HepG2 (cell line): ENCODE results near the gene ANG. TPM values are rescaled to one million over a fixed set of nuclear protein-coding genes. Genes with fewer than 3 reads are reported as not detected.

Experiments used
- ATF1 ChIP-seq: IDR thresholded peaks from 2 replicates; pipeline ENCODE4 v1.6.1; 2016; ENCODE audit warnings: mild to moderate bottlenecking, control low read depth
- ATF7-NPFF ChIP-seq: sonication (generic); formaldehyde crosslinking; IDR thresholded peaks from 2 replicates; pipeline ENCODE4 v1.8.1; 2023; ENCODE audit warnings: mild to moderate bottlenecking, low read depth, missing genetic modification reagents, moderate library complexity
- DNMT1 ChIP-seq: sonication (generic); formaldehyde crosslinking; IDR thresholded peaks from 2 replicates; pipeline ENCODE4 v1.5.1; 2020; ENCODE audit warnings: mild to moderate bottlenecking, missing genetic modification reagents
- MAZ ChIP-seq, 2 experiments: sonication (generic) in 1 of 2; formaldehyde crosslinking in 1 of 2; IDR thresholded peaks; 2 replicates each; pipeline versions ENCODE4 v1.5.0 to v1.6.1; 2012 to 2020; ENCODE audit warnings: low read depth in 2 of 2, mild to moderate bottlenecking in 2 of 2, borderline replicate concordance in 1 of 2, improper control_type of control experiment in 1 of 2, low read length in 1 of 2, missing genetic modification reagents in 1 of 2, moderate library complexity in 1 of 2
- NCOR1 ChIP-seq: fragments of 200-600 bp; sonication (generic); IDR thresholded peaks from 2 replicates; pipeline ENCODE4 v1.7.0; 2017; ENCODE audit warnings: antibody characterized with exemption, low read length, borderline replicate concordance
- RFX1 ChIP-seq: fragments of 450-650 bp; IDR thresholded peaks from 2 replicates; pipeline ENCODE4 v1.6.1; 2017
- SYNCRIP ChIP-seq: fragments of 200-400 bp; formaldehyde crosslinking; IDR thresholded peaks from 2 replicates; pipeline ENCODE4 v1.6.1; 2018; ENCODE audit warnings: mild to moderate bottlenecking, low read depth, low read length; ENCODE audit not compliant: insufficient read depth
- TBP ChIP-seq: sonication (generic); formaldehyde crosslinking; IDR thresholded peaks from 2 replicates; pipeline ENCODE4 v1.5.0; 2020; ENCODE audit warnings: missing genetic modification reagents
- TOPORS ChIP-seq: sonication (generic); formaldehyde crosslinking; IDR thresholded peaks from 2 replicates; pipeline ENCODE4 v1.8.0; 2023; ENCODE audit warnings: mild to moderate bottlenecking, missing genetic modification reagents
- ZBTB38 ChIP-seq: sonication (generic); formaldehyde crosslinking; IDR thresholded peaks from 2 replicates; pipeline ENCODE4 v1.5.1; 2020; ENCODE audit warnings: mild to moderate bottlenecking, missing genetic modification reagents
- ZFP36 ChIP-seq: fragments of 150-350 bp; IDR thresholded peaks from 2 replicates; pipeline ENCODE4 v1.6.1; 2018; ENCODE audit warnings: borderline replicate concordance, low read length, low read depth; ENCODE audit not compliant: partially characterized antibody
- ZNF33B ChIP-seq: sonication (generic); formaldehyde crosslinking; IDR thresholded peaks from 2 replicates; pipeline ENCODE4 v1.5.1; 2020; ENCODE audit warnings: mild to moderate bottlenecking, missing genetic modification reagents
- ZNF777 ChIP-seq: sonication (generic); formaldehyde crosslinking; IDR thresholded peaks from 2 replicates; pipeline ENCODE4 v1.4.0; 2020; ENCODE audit warnings: missing genetic modification reagents
- polyA plus RNA-seq, 8 experiments: library from polyadenylated mRNA; depleted of rRNA in 3 of 8; stranded (reverse) in 7 of 8; unstranded in 1 of 8; fragments of >200 nt; fragmentation: Illumina TruSeq in 4 of 8; extraction: Trizol in 4 of 8; gene quantifications; 2 replicates each; pipeline versions ENCODE4 v1.2.1 to v1.2.3, GENCODE V29; 2011 to 2016; ENCODE audit warnings: low read depth in 4 of 8, missing spikeins in 1 of 8, mixed read lengths in 1 of 8; ENCODE audit not compliant: insufficient read depth in 1 of 8
- total RNA-seq, 5 experiments: library from RNA; depleted of rRNA; stranded (reverse); fragments of >200 nt; fragmentation: Illumina TruSeq; extraction: Trizol; gene quantifications; 2 replicates each; pipeline ENCODE4 v1.2.3, GENCODE V29; 2016; ENCODE audit warnings: low read depth in 1 of 5
- TF ChIP-seq, protein P1 (sequence below): sonication (generic); formaldehyde crosslinking; IDR thresholded peaks from 2 replicates; pipeline ENCODE4 v1.8.0; 2022; ENCODE audit warnings: missing genetic modification reagents, mild to moderate bottlenecking, borderline replicate concordance
- TF ChIP-seq, protein P2 (sequence below): sonication (generic); formaldehyde crosslinking; IDR thresholded peaks from 2 replicates; pipeline ENCODE4 v1.8.1; 2023; ENCODE audit warnings: missing genetic modification reagents, mild to moderate bottlenecking, borderline replicate concordance
- TF ChIP-seq, protein P3 (sequence below): sonication (generic); formaldehyde crosslinking; IDR thresholded peaks from 2 replicates; pipeline ENCODE4 v1.5.1; 2020; ENCODE audit warnings: mild to moderate bottlenecking, missing genetic modification reagents, borderline replicate concordance
- TF ChIP-seq, protein P4 (sequence below): sonication (generic); formaldehyde crosslinking; IDR thresholded peaks from 2 replicates; pipeline ENCODE4 v1.5.1; 2020; ENCODE audit warnings: missing genetic modification reagents, mild to moderate bottlenecking, borderline replicate concordance
- TF ChIP-seq, protein P5 (sequence below): IDR thresholded peaks from 2 replicates; pipeline ENCODE4 v1.4.0; 2020; ENCODE audit warnings: mild to moderate bottlenecking, missing genetic modification reagents

The ANG gene
- total and polyA plus RNA-seq, 2 of the 13 experiments (the other 11 are each of a cell fraction or from before 2014, with no cell fraction given), result 83.6 to 401 TPM

DNA sequence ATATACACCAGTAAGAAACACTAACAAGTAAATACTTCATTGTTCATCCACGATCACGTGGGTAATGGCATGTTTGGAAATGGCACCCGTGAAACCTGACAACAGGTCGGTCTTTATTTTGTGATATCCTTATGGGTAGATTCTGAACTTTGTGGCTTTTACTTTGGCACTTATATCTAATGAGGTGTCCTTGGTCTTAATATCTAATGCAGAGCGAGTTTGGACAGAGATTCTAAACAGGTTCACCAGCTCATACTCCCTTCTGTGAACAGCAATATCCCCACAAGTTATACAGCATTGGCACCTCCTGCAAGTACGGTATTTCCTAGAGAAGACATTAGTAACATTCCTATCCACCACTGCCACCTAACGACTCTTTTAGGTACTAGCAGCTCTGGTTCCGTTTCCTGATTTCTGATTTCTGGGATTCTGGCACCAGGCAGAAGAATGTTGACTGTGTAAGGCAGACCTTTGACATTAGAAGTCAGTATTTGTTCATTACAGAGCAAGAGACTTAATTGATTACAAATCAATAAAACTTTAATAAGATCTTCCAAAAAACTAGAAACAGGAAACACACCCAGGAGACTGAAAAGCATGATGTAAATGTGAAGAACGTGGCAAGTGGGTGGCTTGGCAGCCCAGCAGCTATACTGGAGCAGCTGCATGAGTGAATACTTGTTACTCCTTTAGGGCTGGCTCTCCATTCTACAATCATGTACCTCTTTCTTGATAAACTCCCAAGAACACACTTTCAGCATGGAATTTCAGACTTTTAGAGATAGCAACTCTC lies 2.5 kb downstream of the ANG start (continued):
- TF ChIP-seq TOPORS (CRISPR knock-in tag), result no peak
- TF ChIP-seq ZBTB38 (CRISPR knock-in tag), result no peak
- no peak for TF ChIP-seq ATF1 (CRISPR knock-in tag)
- no peak for TF ChIP-seq MAZ (IDR thresholded peaks at IDR 0.05; ENCODE audit: borderline replicate concordance, low read depth, low read length)
- TF ChIP-seq MAZ (CRISPR knock-in tag; IDR thresholded peaks at IDR 0.05; ENCODE audit: low read depth), result peak; percentile 53; the same call in 1 of the 2 replicates
- TF ChIP-seq, protein P1, sequence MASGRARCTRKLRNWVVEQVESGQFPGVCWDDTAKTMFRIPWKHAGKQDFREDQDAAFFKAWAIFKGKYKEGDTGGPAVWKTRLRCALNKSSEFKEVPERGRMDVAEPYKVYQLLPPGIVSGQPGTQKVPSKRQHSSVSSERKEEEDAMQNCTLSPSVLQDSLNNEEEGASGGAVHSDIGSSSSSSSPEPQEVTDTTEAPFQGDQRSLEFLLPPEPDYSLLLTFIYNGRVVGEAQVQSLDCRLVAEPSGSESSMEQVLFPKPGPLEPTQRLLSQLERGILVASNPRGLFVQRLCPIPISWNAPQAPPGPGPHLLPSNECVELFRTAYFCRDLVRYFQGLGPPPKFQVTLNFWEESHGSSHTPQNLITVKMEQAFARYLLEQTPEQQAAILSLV (CRISPR knock-in tag), result no peak
- no peak for TF ChIP-seq TBP (CRISPR knock-in tag)
- 0 out of 2 replicates have a peak, but pooled peaks have one; percentile 27 for TF ChIP-seq ATF7-NPFF (CRISPR knock-in tag)
- TF ChIP-seq, protein P2, sequence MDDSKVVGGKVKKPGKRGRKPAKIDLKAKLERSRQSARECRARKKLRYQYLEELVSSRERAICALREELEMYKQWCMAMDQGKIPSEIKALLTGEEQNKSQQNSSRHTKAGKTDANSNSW (CRISPR knock-in tag), result no peak
- no peak for TF ChIP-seq RFX1
- TF ChIP-seq ZNF33B (CRISPR knock-in tag), result no peak
- TF ChIP-seq ZFP36, result no peak
- TF ChIP-seq, protein P3, sequence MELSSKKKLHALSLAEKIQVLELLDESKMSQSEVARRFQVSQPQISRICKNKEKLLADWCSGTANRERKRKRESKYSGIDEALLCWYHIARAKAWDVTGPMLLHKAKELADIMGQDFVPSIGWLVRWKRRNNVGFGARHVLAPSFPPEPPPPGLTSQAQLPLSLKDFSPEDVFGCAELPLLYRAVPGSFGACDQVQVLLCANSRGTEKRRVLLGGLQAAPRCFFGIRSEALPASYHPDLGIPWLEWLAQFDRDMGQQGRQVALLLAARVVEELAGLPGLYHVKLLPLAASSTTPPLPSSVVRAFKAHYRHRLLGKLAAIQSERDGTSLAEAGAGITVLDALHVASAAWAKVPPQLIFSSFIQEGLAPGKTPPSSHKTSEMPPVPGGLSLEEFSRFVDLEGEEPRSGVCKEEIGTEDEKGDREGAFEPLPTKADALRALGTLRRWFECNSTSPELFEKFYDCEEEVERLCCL (CRISPR knock-in tag), result no peak
- TF ChIP-seq, protein P4, sequence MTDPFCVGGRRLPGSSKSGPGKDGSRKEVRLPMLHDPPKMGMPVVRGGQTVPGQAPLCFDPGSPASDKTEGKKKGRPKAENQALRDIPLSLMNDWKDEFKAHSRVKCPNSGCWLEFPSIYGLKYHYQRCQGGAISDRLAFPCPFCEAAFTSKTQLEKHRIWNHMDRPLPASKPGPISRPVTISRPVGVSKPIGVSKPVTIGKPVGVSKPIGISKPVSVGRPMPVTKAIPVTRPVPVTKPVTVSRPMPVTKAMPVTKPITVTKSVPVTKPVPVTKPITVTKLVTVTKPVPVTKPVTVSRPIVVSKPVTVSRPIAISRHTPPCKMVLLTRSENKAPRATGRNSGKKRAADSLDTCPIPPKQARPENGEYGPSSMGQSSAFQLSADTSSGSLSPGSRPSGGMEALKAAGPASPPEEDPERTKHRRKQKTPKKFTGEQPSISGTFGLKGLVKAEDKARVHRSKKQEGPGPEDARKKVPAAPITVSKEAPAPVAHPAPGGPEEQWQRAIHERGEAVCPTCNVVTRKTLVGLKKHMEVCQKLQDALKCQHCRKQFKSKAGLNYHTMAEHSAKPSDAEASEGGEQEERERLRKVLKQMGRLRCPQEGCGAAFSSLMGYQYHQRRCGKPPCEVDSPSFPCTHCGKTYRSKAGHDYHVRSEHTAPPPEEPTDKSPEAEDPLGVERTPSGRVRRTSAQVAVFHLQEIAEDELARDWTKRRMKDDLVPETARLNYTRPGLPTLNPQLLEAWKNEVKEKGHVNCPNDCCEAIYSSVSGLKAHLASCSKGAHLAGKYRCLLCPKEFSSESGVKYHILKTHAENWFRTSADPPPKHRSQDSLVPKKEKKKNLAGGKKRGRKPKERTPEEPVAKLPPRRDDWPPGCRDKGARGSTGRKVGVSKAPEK (CRISPR knock-in tag), result no peak
- no peak for TF ChIP-seq DNMT1 (CRISPR knock-in tag)
- TF ChIP-seq, protein P5, sequence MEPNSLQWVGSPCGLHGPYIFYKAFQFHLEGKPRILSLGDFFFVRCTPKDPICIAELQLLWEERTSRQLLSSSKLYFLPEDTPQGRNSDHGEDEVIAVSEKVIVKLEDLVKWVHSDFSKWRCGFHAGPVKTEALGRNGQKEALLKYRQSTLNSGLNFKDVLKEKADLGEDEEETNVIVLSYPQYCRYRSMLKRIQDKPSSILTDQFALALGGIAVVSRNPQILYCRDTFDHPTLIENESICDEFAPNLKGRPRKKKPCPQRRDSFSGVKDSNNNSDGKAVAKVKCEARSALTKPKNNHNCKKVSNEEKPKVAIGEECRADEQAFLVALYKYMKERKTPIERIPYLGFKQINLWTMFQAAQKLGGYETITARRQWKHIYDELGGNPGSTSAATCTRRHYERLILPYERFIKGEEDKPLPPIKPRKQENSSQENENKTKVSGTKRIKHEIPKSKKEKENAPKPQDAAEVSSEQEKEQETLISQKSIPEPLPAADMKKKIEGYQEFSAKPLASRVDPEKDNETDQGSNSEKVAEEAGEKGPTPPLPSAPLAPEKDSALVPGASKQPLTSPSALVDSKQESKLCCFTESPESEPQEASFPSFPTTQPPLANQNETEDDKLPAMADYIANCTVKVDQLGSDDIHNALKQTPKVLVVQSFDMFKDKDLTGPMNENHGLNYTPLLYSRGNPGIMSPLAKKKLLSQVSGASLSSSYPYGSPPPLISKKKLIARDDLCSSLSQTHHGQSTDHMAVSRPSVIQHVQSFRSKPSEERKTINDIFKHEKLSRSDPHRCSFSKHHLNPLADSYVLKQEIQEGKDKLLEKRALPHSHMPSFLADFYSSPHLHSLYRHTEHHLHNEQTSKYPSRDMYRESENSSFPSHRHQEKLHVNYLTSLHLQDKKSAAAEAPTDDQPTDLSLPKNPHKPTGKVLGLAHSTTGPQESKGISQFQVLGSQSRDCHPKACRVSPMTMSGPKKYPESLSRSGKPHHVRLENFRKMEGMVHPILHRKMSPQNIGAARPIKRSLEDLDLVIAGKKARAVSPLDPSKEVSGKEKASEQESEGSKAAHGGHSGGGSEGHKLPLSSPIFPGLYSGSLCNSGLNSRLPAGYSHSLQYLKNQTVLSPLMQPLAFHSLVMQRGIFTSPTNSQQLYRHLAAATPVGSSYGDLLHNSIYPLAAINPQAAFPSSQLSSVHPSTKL, result peak; percentile 60
- TF ChIP-seq SYNCRIP, result no peak
- no peak for TF ChIP-seq ZNF777
- TF ChIP-seq NCOR1, result no peak
